ENCODE measurements around the gene ROCK1. TPM values are rescaled to one million over a fixed set of nuclear protein-coding genes. Genes with fewer than 3 reads are reported as not detected.
"Not testable (repeated sequence)": the region's sequence is repeated elsewhere in the genome, so short reads cannot be mapped to it uniquely, and the experiment has no call there.

ROCK1 gene
- total and polyA plus RNA-seq, 4 donors: 7.4 to 28.7 (median 18.7) TPM

- TF ChIP-seq EGR1 (IDR thresholded peaks at IDR 0.05; ENCODE audit: low read depth in 2 of 2): no peak
- TF ChIP-seq, protein P1, sequence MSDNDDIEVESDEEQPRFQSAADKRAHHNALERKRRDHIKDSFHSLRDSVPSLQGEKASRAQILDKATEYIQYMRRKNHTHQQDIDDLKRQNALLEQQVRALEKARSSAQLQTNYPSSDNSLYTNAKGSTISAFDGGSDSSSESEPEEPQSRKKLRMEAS (IDR thresholded peaks at IDR 0.05): no peak
- no peak for TF ChIP-seq ZBTB33 (IDR thresholded peaks at IDR 0.05)
- TF ChIP-seq NR2F2 (IDR thresholded peaks at IDR 0.05): no peak
- TF ChIP-seq SP1 (IDR thresholded peaks at IDR 0.05): no peak
- no peak for TF ChIP-seq TAF1 (conservative IDR thresholded peaks at IDR 0.05)
- TF ChIP-seq, protein P2, sequence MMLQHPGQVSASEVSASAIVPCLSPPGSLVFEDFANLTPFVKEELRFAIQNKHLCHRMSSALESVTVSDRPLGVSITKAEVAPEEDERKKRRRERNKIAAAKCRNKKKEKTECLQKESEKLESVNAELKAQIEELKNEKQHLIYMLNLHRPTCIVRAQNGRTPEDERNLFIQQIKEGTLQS (IDR thresholded peaks at IDR 0.05): no peak
- no peak for TF ChIP-seq RXRA (IDR thresholded peaks at IDR 0.05)
- TF ChIP-seq REST (IDR thresholded peaks at IDR 0.05): no peak
- no peak for TF ChIP-seq FOXA2 (IDR thresholded peaks at IDR 0.05)
- TF ChIP-seq GABPA (IDR thresholded peaks at IDR 0.05 in 1 of 2, conservative IDR thresholded peaks at IDR 0.05 in 1 of 2): no peak
- TF ChIP-seq HNF4G (IDR thresholded peaks at IDR 0.05): no peak
- TF ChIP-seq YY1 (IDR thresholded peaks at IDR 0.05): no peak
- TF ChIP-seq RAD21 (IDR thresholded peaks at IDR 0.05): no peak
- TF ChIP-seq, protein P3, sequence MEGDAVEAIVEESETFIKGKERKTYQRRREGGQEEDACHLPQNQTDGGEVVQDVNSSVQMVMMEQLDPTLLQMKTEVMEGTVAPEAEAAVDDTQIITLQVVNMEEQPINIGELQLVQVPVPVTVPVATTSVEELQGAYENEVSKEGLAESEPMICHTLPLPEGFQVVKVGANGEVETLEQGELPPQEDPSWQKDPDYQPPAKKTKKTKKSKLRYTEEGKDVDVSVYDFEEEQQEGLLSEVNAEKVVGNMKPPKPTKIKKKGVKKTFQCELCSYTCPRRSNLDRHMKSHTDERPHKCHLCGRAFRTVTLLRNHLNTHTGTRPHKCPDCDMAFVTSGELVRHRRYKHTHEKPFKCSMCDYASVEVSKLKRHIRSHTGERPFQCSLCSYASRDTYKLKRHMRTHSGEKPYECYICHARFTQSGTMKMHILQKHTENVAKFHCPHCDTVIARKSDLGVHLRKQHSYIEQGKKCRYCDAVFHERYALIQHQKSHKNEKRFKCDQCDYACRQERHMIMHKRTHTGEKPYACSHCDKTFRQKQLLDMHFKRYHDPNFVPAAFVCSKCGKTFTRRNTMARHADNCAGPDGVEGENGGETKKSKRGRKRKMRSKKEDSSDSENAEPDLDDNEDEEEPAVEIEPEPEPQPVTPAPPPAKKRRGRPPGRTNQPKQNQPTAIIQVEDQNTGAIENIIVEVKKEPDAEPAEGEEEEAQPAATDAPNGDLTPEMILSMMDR (IDR thresholded peaks at IDR 0.05; ENCODE audit: low read depth, low read length, missing input control): no peak
- TF ChIP-seq FOXA1 (IDR thresholded peaks at IDR 0.05): no peak
- TF ChIP-seq JUND (IDR thresholded peaks at IDR 0.05): no peak
- no peaks in the 10 kb centered on the region for H3K4me1 ChIP-seq (ENCODE audit: control insufficient read depth in 4 of 4, insufficient read depth in 4 of 4, low read length in 3 of 4)
- no peak overlapping the region for H3K4me3 ChIP-seq (ENCODE audit: low read depth in 1 of 3, low read length in 3 of 3)
- H3K27ac ChIP-seq (ENCODE audit: low read depth in 1 of 2, low read length in 2 of 2): no peak overlapping the region
- peaks cover 2 to 12% (median 8%) of the 10 kb centered on the region in 4 donors for H3K36me3 ChIP-seq (ENCODE audit: control insufficient read depth in 4 of 4, insufficient read depth in 3 of 4, low read depth in 1 of 4, low read length in 3 of 4)
- no peak overlapping the region for H3K9ac ChIP-seq (ENCODE audit: low read depth in 1 of 2, low read length in 2 of 2)
- no peak for DNase-seq (ENCODE audit: low spot score)
- no peaks in the 10 kb centered on the region for H3K9me3 ChIP-seq (ENCODE audit: control insufficient read depth in 4 of 4, low read length in 3 of 4)
- H3K27me3 ChIP-seq (ENCODE audit: control insufficient read depth in 4 of 4, insufficient read depth in 4 of 4, low read length in 3 of 4): no peaks in the 10 kb centered on the region
Measured at GRCh38 chr18:21038201-21038600, 73.4 kb downstream of the ROCK1 start.

- no peaks in the 10 kb centered on the region for H3K9me3 ChIP-seq (ENCODE audit: control insufficient read depth in 4 of 4, low read length in 3 of 4)
- no peak overlapping the region for H3K9ac ChIP-seq (ENCODE audit: low read depth in 1 of 2, low read length in 2 of 2)
- no peak overlapping the region for H3K27ac ChIP-seq (ENCODE audit: low read depth in 1 of 2, low read length in 2 of 2)
- no peak for DNase-seq (ENCODE audit: low spot score)
- no peaks in the 10 kb centered on the region for H3K27me3 ChIP-seq (ENCODE audit: control insufficient read depth in 4 of 4, insufficient read depth in 4 of 4, low read length in 3 of 4)
- H3K4me1 ChIP-seq (ENCODE audit: control insufficient read depth in 4 of 4, insufficient read depth in 4 of 4, low read length in 3 of 4): no peaks in the 10 kb centered on the region
- no peak overlapping the region for H3K4me3 ChIP-seq (ENCODE audit: low read depth in 1 of 3, low read length in 3 of 3)
- TF ChIP-seq FOXA1 (IDR thresholded peaks at IDR 0.05) (no peak), HNF4G (IDR thresholded peaks at IDR 0.05) (no peak), NR2F2 (IDR thresholded peaks at IDR 0.05) (no peak)
- TF ChIP-seq, protein P1 (IDR thresholded peaks at IDR 0.05): no peak
- peaks cover 2 to 12% (median 5%) of the 10 kb centered on the region in 4 donors for H3K36me3 ChIP-seq (ENCODE audit: control insufficient read depth in 4 of 4, insufficient read depth in 3 of 4, low read depth in 1 of 4, low read length in 3 of 4)
Measured at GRCh38 chr18:21031845-21032244, 79.8 kb downstream of the ROCK1 start.

- H3K4me1 ChIP-seq (ENCODE audit: control insufficient read depth in 4 of 4, insufficient read depth in 4 of 4, low read length in 3 of 4); H3K9ac ChIP-seq (ENCODE audit: low read depth in 1 of 2, low read length in 2 of 2); H3K9me3 ChIP-seq (ENCODE audit: control insufficient read depth in 4 of 4, low read length in 3 of 4); H3K27me3 ChIP-seq (ENCODE audit: control insufficient read depth in 4 of 4, insufficient read depth in 4 of 4, low read length in 3 of 4); H3K4me3 ChIP-seq (ENCODE audit: low read depth in 1 of 3, low read length in 3 of 3); H3K27ac ChIP-seq (ENCODE audit: low read depth in 1 of 2, low read length in 2 of 2); DNase-seq (ENCODE audit: low spot score): not testable (repeated sequence)
- WGBS: 98% methylated on average over 13 of the region's 13 CpGs
- peaks cover 2 to 20% (median 18%) of the 10 kb centered on the region in 4 donors for H3K36me3 ChIP-seq (ENCODE audit: control insufficient read depth in 4 of 4, insufficient read depth in 3 of 4, low read depth in 1 of 4, low read length in 3 of 4)
Measured at GRCh38 chr18:21018257-21018656, 93.4 kb downstream of the ROCK1 start.

Measured in liver (tissue), 9 donors.